Endodermal cell (in vitro differentiated cells): ENCODE results near the gene ZNF689. TPM values are rescaled to one million over a fixed set of nuclear protein-coding genes. Genes with fewer than 3 reads are reported as not detected.

Experiments used
- DNase-seq: peaks from one replicate; pipeline ENCODE4 v3.0.0-alpha.2; 2017
- H3K27ac ChIP-seq: 2 replicates; pipeline ENCODE4 v1.5.1; 2013; ENCODE audit warnings: mild to moderate bottlenecking, low read depth, low read length, moderate library complexity
- H3K27me3 ChIP-seq: 2 replicates; pipeline ENCODE4 v1.6.1; 2013; ENCODE audit warnings: mild to moderate bottlenecking, low read length, moderate library complexity; ENCODE audit not compliant: insufficient read depth, control insufficient read depth, poor library complexity, severe bottlenecking
- H3K36me3 ChIP-seq: 2 replicates; pipeline ENCODE4 v1.7.0; 2013; ENCODE audit warnings: mild to moderate bottlenecking, low read length, moderate library complexity; ENCODE audit not compliant: control insufficient read depth, insufficient read depth
- H3K4me1 ChIP-seq: one replicate; pipeline ENCODE4 v1.7.0; 2013; ENCODE audit warnings: low read length; ENCODE audit not compliant: control insufficient read depth, insufficient read depth
- H3K4me3 ChIP-seq: 2 replicates; pipeline ENCODE4 v1.5.1; 2013; ENCODE audit warnings: mild to moderate bottlenecking, low read length, moderate library complexity
- H3K9ac ChIP-seq: 2 replicates; pipeline ENCODE4 v1.6.1; 2013; ENCODE audit warnings: mild to moderate bottlenecking, low read length, moderate library complexity; ENCODE audit not compliant: poor library complexity, severe bottlenecking; ENCODE audit errors: extremely low read depth
- H3K9me3 ChIP-seq: 2 replicates; pipeline ENCODE4 v1.6.1; 2013; ENCODE audit warnings: mild to moderate bottlenecking, low read length, moderate library complexity; ENCODE audit not compliant: control insufficient read depth
- H3K27ac Mint-ChIP-seq: 2 replicates; pipeline ENCODE4 v1.8.0; 2020; ENCODE audit warnings: mixed read lengths
- H3K27me3 Mint-ChIP-seq: 2 replicates; pipeline ENCODE4 v1.8.0; 2021; ENCODE audit warnings: mild to moderate bottlenecking, mixed read lengths; ENCODE audit not compliant: insufficient read depth
- H3K36me3 Mint-ChIP-seq: 2 replicates; pipeline ENCODE4 v1.8.0; 2020; ENCODE audit warnings: low read depth, mixed read lengths
- H3K4me1 Mint-ChIP-seq: 2 replicates; pipeline ENCODE4 v1.8.0; 2020; ENCODE audit warnings: mixed read lengths
- H3K4me3 Mint-ChIP-seq: 2 replicates; pipeline ENCODE4 v1.8.0; 2020; ENCODE audit warnings: mild to moderate bottlenecking, moderate library complexity, mixed read lengths
- H3K9me3 Mint-ChIP-seq: 2 replicates; pipeline ENCODE4 v1.8.0; 2020; ENCODE audit warnings: mild to moderate bottlenecking, mixed read lengths
- CTCF ChIP-seq: fragments of 200-600 bp; sonication (generic); conservative IDR thresholded peaks from 2 replicates; pipeline ENCODE4 v1.5.0; 2021; ENCODE audit warnings: antibody characterized with exemption, mild to moderate bottlenecking
- WGBS, 2 experiments: methylation state at CpG; one replicate each; pipeline versions ENCODE4 v1.1.5 to v1.1.7; 2013; ENCODE audit warnings: missing lambda C conversion rate in 2 of 2, mixed read lengths in 1 of 2; ENCODE audit not compliant: insufficient coverage in 1 of 2, insufficient read length in 1 of 2; 5-methylcytosine and 5-hydroxymethylcytosine counted together
- total RNA-seq, 2 donors: library from RNA; stranded (reverse); fragmentation: NEBNext Ultra II Directional in 1 of 2; extraction: Animal tissue kit (Norgen Biotek cat#: 25700) in 1 of 2; gene quantifications; 2 replicates in 1 of 2; 3 replicates in 1 of 2; pipeline ENCODE4 v1.2.1, GENCODE V29; 2021

ZNF689 gene
- total RNA-seq, 2 donors from 2014 or later: 13.0 to 15.8 TPM

GRCh38 chr16:30622455-30623032 is 12.4 kb upstream of the ZNF689 start:
- no peak for TF ChIP-seq CTCF
- H3K27me3 ChIP-seq: peaks cover 22% of the 10 kb centered on the region

GRCh38 chr16:30621765-30622164 is 11.6 kb upstream of the ZNF689 start:
- Histone ChIP-seq H3K27ac (no peak overlapping the region), H3K9ac (no peak overlapping the region), H3K36me3 (no peaks in the 10 kb centered on the region), H3K4me1 (no peaks in the 10 kb centered on the region), H3K27me3 (peaks cover 22% of the 10 kb centered on the region), H3K4me3 (no peak overlapping the region), H3K9me3 (no peaks in the 10 kb centered on the region)
- no peak overlapping the region for H3K4me3 Mint-ChIP-seq
- 85 to 93% methylated on average over 3 to 5 of the region's 5 CpGs for WGBS, 2 experiments
- H3K27me3 Mint-ChIP-seq: peaks cover 45% of the 10 kb centered on the region
- no peaks in the 10 kb centered on the region for H3K4me1 Mint-ChIP-seq
- no peak for DNase-seq
- no peak for TF ChIP-seq CTCF
- H3K36me3 Mint-ChIP-seq: no peaks in the 10 kb centered on the region
- H3K9me3 Mint-ChIP-seq: peaks cover 9% of the 10 kb centered on the region
- H3K27ac Mint-ChIP-seq: no peak overlapping the region

More at GRCh38 chr16:30622455-30623032, 12.4 kb upstream of the ZNF689 start:
- Mint-ChIP-seq H3K4me1 (no peaks in the 10 kb centered on the region), H3K9me3 (peaks cover 9% of the 10 kb centered on the region), H3K36me3 (no peaks in the 10 kb centered on the region), H3K4me3 (no peak overlapping the region), H3K27me3 (peaks cover 44% of the 10 kb centered on the region), H3K27ac (no peak overlapping the region)
- Histone ChIP-seq H3K4me3 (no peak overlapping the region), H3K4me1 (no peaks in the 10 kb centered on the region), H3K9ac (no peak overlapping the region), H3K27ac (no peak overlapping the region), H3K36me3 (no peaks in the 10 kb centered on the region), H3K9me3 (no peaks in the 10 kb centered on the region)
- DNase-seq: no peak
- 77 to 84% methylated on average over 9 to 10 of the region's 10 CpGs for WGBS, 2 experiments

- no peaks in the 10 kb centered on the region for H3K4me1 Mint-ChIP-seq
- peaks cover 44% of the 10 kb centered on the region for H3K27me3 Mint-ChIP-seq
- peaks cover 10% of the 10 kb centered on the region for H3K9me3 Mint-ChIP-seq
- no peak overlapping the region for H3K27ac ChIP-seq
- H3K27me3 ChIP-seq: peaks cover 22% of the 10 kb centered on the region
- H3K4me3 ChIP-seq: no peak overlapping the region
- no peaks in the 10 kb centered on the region for H3K9me3 ChIP-seq
- H3K4me1 ChIP-seq: no peaks in the 10 kb centered on the region
- no peak for TF ChIP-seq CTCF
- H3K36me3 ChIP-seq: no peaks in the 10 kb centered on the region
- 79 to 92% methylated on average over 2 to 3 of the region's 3 CpGs for WGBS, 2 experiments
- no peak for DNase-seq
- H3K4me3 Mint-ChIP-seq: no peak overlapping the region
- H3K27ac Mint-ChIP-seq: no peak overlapping the region
- H3K9ac ChIP-seq: no peak overlapping the region
- H3K36me3 Mint-ChIP-seq: no peaks in the 10 kb centered on the region
These were observed 10.0 kb upstream of the ZNF689 start for GRCh38 chr16:30620169-30620568.
